ENCODE data around the gene TBL1Y. TPM values are rescaled to one million over a fixed set of nuclear protein-coding genes. Genes with fewer than 3 reads are reported as not detected.

The TBL1Y gene
- total RNA-seq, 1 experiment from 2014 or later, result not detected

DNA sequence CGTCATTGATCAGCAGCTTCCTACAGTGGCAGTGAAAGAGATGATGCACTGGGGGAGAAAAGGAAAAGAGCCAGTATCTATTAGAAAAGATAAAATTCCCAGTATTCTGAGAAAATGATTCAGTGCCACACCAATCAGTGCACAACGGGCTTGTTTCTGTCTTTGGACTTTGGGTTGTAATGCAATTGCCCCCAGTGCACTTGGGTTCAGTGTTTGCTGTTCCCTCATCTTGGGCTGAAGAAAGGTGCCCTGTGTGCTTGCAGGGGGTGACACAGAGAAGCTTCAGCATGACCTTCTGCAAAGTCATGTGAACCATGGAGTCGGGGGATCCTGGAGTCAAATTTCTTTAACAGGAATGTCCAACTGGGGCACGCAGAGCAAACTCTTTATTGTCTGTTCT, 131.5 kb downstream of the TBL1Y start:
- no peak overlapping the region for H3K9ac ChIP-seq (ENCODE audit: low read length)
- ATAC-seq (no peak), DNase-seq (ENCODE audit: low read depth, low spot score) (no peak)
- no peaks in the 10 kb centered on the region for H3K9me2 ChIP-seq (ENCODE audit: insufficient read depth)
- ChIA-PET RAD21 (ENCODE audit: low non-redundant PET in 1 of 2, low total read pairs in 2 of 2, uncharacterized antibody in 2 of 2, unreplicated experiment in 2 of 2) (no interaction called here), CTCF (no interaction called here), POLR2A (no interaction called here)
- no peaks in the 10 kb centered on the region for H3K4me1 ChIP-seq (ENCODE audit: control insufficient read depth in 1 of 2, insufficient read depth in 2 of 2, low read length in 2 of 2)
- TF ChIP-seq, protein P1, sequence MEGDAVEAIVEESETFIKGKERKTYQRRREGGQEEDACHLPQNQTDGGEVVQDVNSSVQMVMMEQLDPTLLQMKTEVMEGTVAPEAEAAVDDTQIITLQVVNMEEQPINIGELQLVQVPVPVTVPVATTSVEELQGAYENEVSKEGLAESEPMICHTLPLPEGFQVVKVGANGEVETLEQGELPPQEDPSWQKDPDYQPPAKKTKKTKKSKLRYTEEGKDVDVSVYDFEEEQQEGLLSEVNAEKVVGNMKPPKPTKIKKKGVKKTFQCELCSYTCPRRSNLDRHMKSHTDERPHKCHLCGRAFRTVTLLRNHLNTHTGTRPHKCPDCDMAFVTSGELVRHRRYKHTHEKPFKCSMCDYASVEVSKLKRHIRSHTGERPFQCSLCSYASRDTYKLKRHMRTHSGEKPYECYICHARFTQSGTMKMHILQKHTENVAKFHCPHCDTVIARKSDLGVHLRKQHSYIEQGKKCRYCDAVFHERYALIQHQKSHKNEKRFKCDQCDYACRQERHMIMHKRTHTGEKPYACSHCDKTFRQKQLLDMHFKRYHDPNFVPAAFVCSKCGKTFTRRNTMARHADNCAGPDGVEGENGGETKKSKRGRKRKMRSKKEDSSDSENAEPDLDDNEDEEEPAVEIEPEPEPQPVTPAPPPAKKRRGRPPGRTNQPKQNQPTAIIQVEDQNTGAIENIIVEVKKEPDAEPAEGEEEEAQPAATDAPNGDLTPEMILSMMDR (IDR thresholded peaks at IDR 0.05 in 2 of 3, conservative IDR thresholded peaks at IDR 0.05 in 1 of 3; ENCODE audit: borderline replicate concordance in 1 of 3, insufficient read depth in 1 of 3, low read depth in 2 of 3, low read length in 2 of 3), result no peak
- TF ChIP-seq, protein P2, sequence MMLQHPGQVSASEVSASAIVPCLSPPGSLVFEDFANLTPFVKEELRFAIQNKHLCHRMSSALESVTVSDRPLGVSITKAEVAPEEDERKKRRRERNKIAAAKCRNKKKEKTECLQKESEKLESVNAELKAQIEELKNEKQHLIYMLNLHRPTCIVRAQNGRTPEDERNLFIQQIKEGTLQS (IDR thresholded peaks at IDR 0.05), result no peak
- TF ChIP-seq, protein P3, sequence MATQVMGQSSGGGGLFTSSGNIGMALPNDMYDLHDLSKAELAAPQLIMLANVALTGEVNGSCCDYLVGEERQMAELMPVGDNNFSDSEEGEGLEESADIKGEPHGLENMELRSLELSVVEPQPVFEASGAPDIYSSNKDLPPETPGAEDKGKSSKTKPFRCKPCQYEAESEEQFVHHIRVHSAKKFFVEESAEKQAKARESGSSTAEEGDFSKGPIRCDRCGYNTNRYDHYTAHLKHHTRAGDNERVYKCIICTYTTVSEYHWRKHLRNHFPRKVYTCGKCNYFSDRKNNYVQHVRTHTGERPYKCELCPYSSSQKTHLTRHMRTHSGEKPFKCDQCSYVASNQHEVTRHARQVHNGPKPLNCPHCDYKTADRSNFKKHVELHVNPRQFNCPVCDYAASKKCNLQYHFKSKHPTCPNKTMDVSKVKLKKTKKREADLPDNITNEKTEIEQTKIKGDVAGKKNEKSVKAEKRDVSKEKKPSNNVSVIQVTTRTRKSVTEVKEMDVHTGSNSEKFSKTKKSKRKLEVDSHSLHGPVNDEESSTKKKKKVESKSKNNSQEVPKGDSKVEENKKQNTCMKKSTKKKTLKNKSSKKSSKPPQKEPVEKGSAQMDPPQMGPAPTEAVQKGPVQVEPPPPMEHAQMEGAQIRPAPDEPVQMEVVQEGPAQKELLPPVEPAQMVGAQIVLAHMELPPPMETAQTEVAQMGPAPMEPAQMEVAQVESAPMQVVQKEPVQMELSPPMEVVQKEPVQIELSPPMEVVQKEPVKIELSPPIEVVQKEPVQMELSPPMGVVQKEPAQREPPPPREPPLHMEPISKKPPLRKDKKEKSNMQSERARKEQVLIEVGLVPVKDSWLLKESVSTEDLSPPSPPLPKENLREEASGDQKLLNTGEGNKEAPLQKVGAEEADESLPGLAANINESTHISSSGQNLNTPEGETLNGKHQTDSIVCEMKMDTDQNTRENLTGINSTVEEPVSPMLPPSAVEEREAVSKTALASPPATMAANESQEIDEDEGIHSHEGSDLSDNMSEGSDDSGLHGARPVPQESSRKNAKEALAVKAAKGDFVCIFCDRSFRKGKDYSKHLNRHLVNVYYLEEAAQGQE (IDR thresholded peaks at IDR 0.05; ENCODE audit: low read depth), result no peak
- TF ChIP-seq ZFX (IDR thresholded peaks at IDR 0.05) (no peak), ZNF274 (IDR thresholded peaks at IDR 0.05; ENCODE audit: low read depth, low read length) (no peak), EZH2phosphoT487 (IDR thresholded peaks at IDR 0.05; ENCODE audit: borderline replicate concordance) (no peak), CBX3 (IDR thresholded peaks at IDR 0.05; ENCODE audit: low read depth) (no peak), CEBPB (IDR thresholded peaks at IDR 0.05; ENCODE audit: low read depth) (no peak), POLR2AphosphoS5 (IDR thresholded peaks at IDR 0.05; ENCODE audit: low read depth, low read length) (no peak), SIN3A (IDR thresholded peaks at IDR 0.05; ENCODE audit: low read depth) (no peak), ELF1 (IDR thresholded peaks at IDR 0.05; ENCODE audit: borderline replicate concordance, low read depth) (no peak), FOSL1 (IDR thresholded peaks at IDR 0.05; ENCODE audit: low read depth) (no peak), JUND (IDR thresholded peaks at IDR 0.05) (no peak), SRF (IDR thresholded peaks at IDR 0.05; ENCODE audit: low read depth) (no peak)
- TF ChIP-seq, protein P4, sequence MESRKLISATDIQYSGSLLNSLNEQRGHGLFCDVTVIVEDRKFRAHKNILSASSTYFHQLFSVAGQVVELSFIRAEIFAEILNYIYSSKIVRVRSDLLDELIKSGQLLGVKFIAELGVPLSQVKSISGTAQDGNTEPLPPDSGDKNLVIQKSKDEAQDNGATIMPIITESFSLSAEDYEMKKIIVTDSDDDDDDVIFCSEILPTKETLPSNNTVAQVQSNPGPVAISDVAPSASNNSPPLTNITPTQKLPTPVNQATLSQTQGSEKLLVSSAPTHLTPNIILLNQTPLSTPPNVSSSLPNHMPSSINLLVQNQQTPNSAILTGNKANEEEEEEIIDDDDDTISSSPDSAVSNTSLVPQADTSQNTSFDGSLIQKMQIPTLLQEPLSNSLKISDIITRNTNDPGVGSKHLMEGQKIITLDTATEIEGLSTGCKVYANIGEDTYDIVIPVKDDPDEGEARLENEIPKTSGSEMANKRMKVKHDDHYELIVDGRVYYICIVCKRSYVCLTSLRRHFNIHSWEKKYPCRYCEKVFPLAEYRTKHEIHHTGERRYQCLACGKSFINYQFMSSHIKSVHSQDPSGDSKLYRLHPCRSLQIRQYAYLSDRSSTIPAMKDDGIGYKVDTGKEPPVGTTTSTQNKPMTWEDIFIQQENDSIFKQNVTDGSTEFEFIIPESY (IDR thresholded peaks at IDR 0.05; ENCODE audit: extremely low read depth, insufficient replicate concordance, low read length), result no peak
- TF ChIP-seq, protein P5, sequence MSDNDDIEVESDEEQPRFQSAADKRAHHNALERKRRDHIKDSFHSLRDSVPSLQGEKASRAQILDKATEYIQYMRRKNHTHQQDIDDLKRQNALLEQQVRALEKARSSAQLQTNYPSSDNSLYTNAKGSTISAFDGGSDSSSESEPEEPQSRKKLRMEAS (IDR thresholded peaks at IDR 0.05), result no peak
- intact Hi-C loops (cut with micrococcal nuclease), result no loop called here
- no peak overlapping the region for H3K27ac ChIP-seq (ENCODE audit: low read depth, low read length)
- H3K4me2 ChIP-seq (ENCODE audit: low read length), result no peak overlapping the region
- no peaks in the 10 kb centered on the region for H3K36me3 ChIP-seq (ENCODE audit: control insufficient read depth in 1 of 2, insufficient read depth in 2 of 2, low read length in 2 of 2)
- no peak overlapping the region for H3K4me3 ChIP-seq (replicated peaks in 1 of 2; ENCODE audit: low read depth in 1 of 2, low read length in 2 of 2)
- H3K79me2 ChIP-seq (ENCODE audit: insufficient read depth, low read length), result no peaks in the 10 kb centered on the region
- H2AFZ ChIP-seq (ENCODE audit: low read depth, low read length, poor library complexity, severe bottlenecking), result no peak overlapping the region
- H3K27me3 ChIP-seq (ENCODE audit: insufficient read depth, low read length), result no peaks in the 10 kb centered on the region
- H4K20me1 ChIP-seq (ENCODE audit: insufficient read depth), result no peaks in the 10 kb centered on the region
- H3K9me3 ChIP-seq (ENCODE audit: control insufficient read depth in 1 of 2, insufficient read depth in 1 of 2, low read depth in 1 of 2, low read length in 2 of 2), result no peaks in the 10 kb centered on the region
- BruUV-seq (replicated peaks), result no TSS peak
